Measurements from ENCODE around the gene PLIN1.

GRCh38 chr15:89630974-89631901 lies 47.9 kb downstream of the PLIN1 start:
- TF ChIP-seq CTCF (IDR thresholded peaks at IDR 0.05) = no peak
- no peak for TF ChIP-seq POLR2A (IDR thresholded peaks at IDR 0.05)
- no peak for TF ChIP-seq POLR2AphosphoS5 (IDR thresholded peaks at IDR 0.05)

Data from sigmoid colon (tissue), 4 donors.